Keratinocyte (primary cell): ENCODE data around the gene VPS13A. TPM values are rescaled to one million over a fixed set of nuclear protein-coding genes. Genes with fewer than 3 reads are reported as not detected.

ENCODE experiments used
- DNase-seq: peaks from one replicate; pipeline ENCODE4 v3.0.0-alpha.2; 2011; ENCODE audit warnings: low read depth, missing footprints, low spot score
- FAIRE-seq: peaks from 2 replicates; lab custom pipeline; 2011; peaks lifted over from hg19 to GRCh38; lab: Jason Lieb, UNC
- H2AFZ ChIP-seq: 2 replicates; pipeline ENCODE4 v1.6.0; 2012; ENCODE audit warnings: low read length, control low read depth, inconsistent platforms; ENCODE audit not compliant: control insufficient read depth
- H3K27ac ChIP-seq: 2 replicates; pipeline ENCODE4 v1.5.1; 2011; ENCODE audit warnings: low read length; ENCODE audit not compliant: control insufficient read depth, insufficient read depth
- H3K27me3 ChIP-seq: 3 replicates; pipeline ENCODE4 v1.6.0; 2011; ENCODE audit warnings: low read length; ENCODE audit not compliant: control insufficient read depth, insufficient read depth; ENCODE audit errors: extremely low read depth
- H3K36me3 ChIP-seq, 2 experiments: 2 replicates in 1 of 2; 3 replicates in 1 of 2; pipeline ENCODE4 v1.5.1; 2011; ENCODE audit warnings: low read length in 2 of 2, mild to moderate bottlenecking in 1 of 2; ENCODE audit not compliant: control insufficient read depth in 2 of 2, insufficient read depth in 2 of 2; ENCODE audit errors: extremely low read depth in 1 of 2
- H3K4me1 ChIP-seq: 3 replicates; pipeline ENCODE4 v1.5.1; 2011; ENCODE audit warnings: low read length; ENCODE audit not compliant: control insufficient read depth, insufficient read depth; ENCODE audit errors: extremely low read depth
- H3K4me2 ChIP-seq: 3 replicates; pipeline ENCODE4 v1.6.0; 2011; ENCODE audit warnings: low read depth, low read length; ENCODE audit not compliant: control insufficient read depth, insufficient read depth; ENCODE audit errors: extremely low read depth
- H3K4me3 ChIP-seq, 3 experiments: fragments of 200-600 bp in 1 of 3; sonication (generic) in 1 of 3; 2 replicates in 2 of 3; 3 replicates in 1 of 3; pipeline ENCODE4 v1.5.1; 2011 to 2016; ENCODE audit warnings: low read length in 3 of 3, mild to moderate bottlenecking in 3 of 3, control low read depth in 2 of 3, inconsistent platforms in 1 of 3, low read depth in 1 of 3, mixed read lengths in 1 of 3, mixed run types in 1 of 3, moderate library complexity in 1 of 3; ENCODE audit not compliant: control insufficient read depth in 2 of 3, insufficient read depth in 2 of 3; ENCODE audit errors: extremely low read depth in 1 of 3
- H3K79me2 ChIP-seq: 2 replicates; pipeline ENCODE4 v1.6.0; 2012; ENCODE audit warnings: low read length; ENCODE audit not compliant: control insufficient read depth, insufficient read depth
- H3K9ac ChIP-seq: 3 replicates; pipeline ENCODE4 v1.6.0; 2011; ENCODE audit warnings: low read length; ENCODE audit not compliant: control insufficient read depth, insufficient read depth; ENCODE audit errors: extremely low read depth
- H3K9me1 ChIP-seq: 3 replicates; pipeline ENCODE4 v1.6.0; 2011; ENCODE audit warnings: low read length; ENCODE audit not compliant: control insufficient read depth, insufficient read depth; ENCODE audit errors: extremely low read depth
- H3K9me3 ChIP-seq: 2 replicates; pipeline ENCODE4 v1.5.1; 2012; ENCODE audit warnings: low read depth, low read length; ENCODE audit not compliant: control insufficient read depth
- H4K20me1 ChIP-seq: 3 replicates; pipeline ENCODE4 v1.6.0; 2011; ENCODE audit warnings: low read length; ENCODE audit not compliant: control insufficient read depth, insufficient read depth; ENCODE audit errors: extremely low read depth
- CTCF ChIP-seq, 3 experiments: IDR thresholded peaks in 1 of 3; conservative IDR thresholded peaks in 1 of 3; optimal IDR thresholded peaks in 1 of 3; 2 replicates in 2 of 3; 3 replicates in 1 of 3; pipeline versions ENCODE3 to v1.5.1; 2011; ENCODE audit warnings: low read length in 3 of 3, mild to moderate bottlenecking in 3 of 3, moderate library complexity in 2 of 3, control low read depth in 1 of 3, inconsistent platforms in 1 of 3; ENCODE audit not compliant: insufficient read depth in 2 of 3; ENCODE audit errors: extremely low read depth in 1 of 3
- EZH2 ChIP-seq: IDR thresholded peaks from one replicate; pipeline ENCODE4 v1.6.1; 2012; ENCODE audit warnings: inconsistent platforms, mild to moderate bottlenecking, low read length, moderate library complexity
- dilution Hi-C: fragments of 300-500 bp; cut with MboI; formaldehyde crosslinking; loops from one replicate; pipeline ENCODE4 v1.7.0; 2020; ENCODE audit warnings: low sequenced_read_pairs; ENCODE audit not compliant: extremely low pct_ligation_motif_present
- polyA plus RNA-seq, 5 experiments: library from polyadenylated mRNA; depleted of rRNA in 3 of 5; stranded (reverse) in 3 of 5; stranded (forward) in 1 of 5; unstranded in 1 of 5; fragments of >200 nt; gene quantifications; 1 replicate in 1 of 5; 2 replicates in 3 of 5; 3 replicates in 1 of 5; pipeline versions ENCODE4 v1.2.1 to v1.2.3, GENCODE V29; 2011 to 2012; ENCODE audit warnings: missing spikeins in 2 of 5, low read depth in 1 of 5, low replicate concordance in 1 of 5

VPS13A gene
- polyA plus RNA-seq, 1 donor (not counting 4 experiments of a cell fraction or from before 2014, with no cell fraction given): 55.3 TPM

- H4K20me1 ChIP-seq: no peaks in the 10 kb centered on the region
- dilution Hi-C loops: no loop called here
- no peak overlapping the region for H3K27ac ChIP-seq
- H3K9me3 ChIP-seq: no peaks in the 10 kb centered on the region
- no peak overlapping the region for H2AFZ ChIP-seq
- TF ChIP-seq CTCF (optimal IDR thresholded peaks at IDR 0.05 in 1 of 3, IDR thresholded peaks at IDR 0.05 in 1 of 3, conservative IDR thresholded peaks at IDR 0.05 in 1 of 3; ENCODE audit: extremely low read depth in 1 of 3, insufficient read depth in 2 of 3, low read length in 3 of 3) (no peak), EZH2 (no peak)
- H3K9ac ChIP-seq: no peak overlapping the region
- FAIRE-seq (no peak), DNase-seq (no peak)
- no peak overlapping the region for H3K4me3 ChIP-seq
- no peaks in the 10 kb centered on the region for H3K36me3 ChIP-seq
- H3K4me1 ChIP-seq: no peaks in the 10 kb centered on the region
- H3K79me2 ChIP-seq: no peaks in the 10 kb centered on the region
- no peaks in the 10 kb centered on the region for H3K27me3 ChIP-seq
- no peaks in the 10 kb centered on the region for H3K9me1 ChIP-seq
- no peak overlapping the region for H3K4me2 ChIP-seq
Observed at GRCh38 chr9:77237896-77238295, 60.6 kb downstream of the VPS13A start.

DNA sequence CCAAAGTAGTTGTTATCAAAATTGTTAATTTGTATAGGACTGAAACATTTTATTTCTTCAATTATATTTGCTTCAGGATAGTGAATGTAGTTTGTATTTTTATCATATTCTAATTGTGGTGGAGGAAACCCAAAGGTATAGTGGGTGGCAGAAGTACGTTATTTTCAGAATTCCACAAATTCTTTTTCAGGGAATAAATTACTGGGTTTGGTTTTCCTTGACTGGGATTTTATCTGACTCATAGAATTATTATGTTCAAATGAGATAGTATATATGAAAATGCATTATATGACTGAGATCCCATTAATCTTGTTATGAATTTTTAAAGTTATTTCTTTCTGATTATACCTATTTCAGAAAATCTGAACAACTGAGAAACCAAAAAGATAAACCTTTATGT is 73.7 kb downstream of the VPS13A start:
- Histone ChIP-seq H3K9me3 (no peaks in the 10 kb centered on the region), H3K4me1 (no peaks in the 10 kb centered on the region), H4K20me1 (no peaks in the 10 kb centered on the region), H3K79me2 (no peaks in the 10 kb centered on the region), H3K27ac (no peak overlapping the region), H3K9ac (no peak overlapping the region), H3K27me3 (no peaks in the 10 kb centered on the region), H3K4me3 (no peak overlapping the region), H2AFZ (no peak overlapping the region), H3K4me2 (no peak overlapping the region), H3K9me1 (no peaks in the 10 kb centered on the region), H3K36me3 (no peaks in the 10 kb centered on the region)
- FAIRE-seq: no peak
- TF ChIP-seq EZH2: no peak
- no peak for DNase-seq
- dilution Hi-C loops: no loop called here

- Histone ChIP-seq H4K20me1 (no peaks in the 10 kb centered on the region), H3K9me3 (no peaks in the 10 kb centered on the region), H3K4me3 (no peak overlapping the region), H3K4me1 (no peaks in the 10 kb centered on the region), H3K27ac (no peak overlapping the region), H3K36me3 (no peaks in the 10 kb centered on the region), H2AFZ (no peak overlapping the region), H3K9ac (no peak overlapping the region), H3K9me1 (no peaks in the 10 kb centered on the region), H3K27me3 (no peaks in the 10 kb centered on the region), H3K4me2 (no peak overlapping the region), H3K79me2 (no peaks in the 10 kb centered on the region)
- TF ChIP-seq EZH2 (no peak), CTCF (optimal IDR thresholded peaks at IDR 0.05 in 1 of 3, IDR thresholded peaks at IDR 0.05 in 1 of 3, conservative IDR thresholded peaks at IDR 0.05 in 1 of 3; ENCODE audit: extremely low read depth in 1 of 3, insufficient read depth in 2 of 3, low read length in 3 of 3) (no peak)
- no peak for FAIRE-seq
- dilution Hi-C loops: no loop called here
- no peak for DNase-seq
Observed at GRCh38 chr9:77257275-77257674, 79.9 kb downstream of the VPS13A start.
